Fibroblast of pulmonary artery (primary cell): ENCODE measurements around the gene JSRP1.

ENCODE experiments used
- DNase-seq: peaks from one replicate; pipeline ENCODE4 v3.0.0-alpha.2; 2010; ENCODE audit warnings: low read depth
- H3K4me3 ChIP-seq: replicated peaks from 2 replicates; pipeline ENCODE4 v1.5.1; 2011; ENCODE audit warnings: low read depth, mild to moderate bottlenecking, control low read depth, low read length, moderate library complexity
- TF ChIP-seq, protein P1 (sequence below): IDR thresholded peaks from 2 replicates; pipeline ENCODE4 v1.5.1; 2011; ENCODE audit warnings: mild to moderate bottlenecking, control low read depth, low read length, inconsistent platforms; ENCODE audit errors: missing control alignments

JSRP1 gene

GRCh38 chr19:2251106-2252054, 4.8 kb downstream of the JSRP1 start:
- no peak overlapping the region for H3K4me3 ChIP-seq
- DNase-seq: no peak
- TF ChIP-seq, protein P1, sequence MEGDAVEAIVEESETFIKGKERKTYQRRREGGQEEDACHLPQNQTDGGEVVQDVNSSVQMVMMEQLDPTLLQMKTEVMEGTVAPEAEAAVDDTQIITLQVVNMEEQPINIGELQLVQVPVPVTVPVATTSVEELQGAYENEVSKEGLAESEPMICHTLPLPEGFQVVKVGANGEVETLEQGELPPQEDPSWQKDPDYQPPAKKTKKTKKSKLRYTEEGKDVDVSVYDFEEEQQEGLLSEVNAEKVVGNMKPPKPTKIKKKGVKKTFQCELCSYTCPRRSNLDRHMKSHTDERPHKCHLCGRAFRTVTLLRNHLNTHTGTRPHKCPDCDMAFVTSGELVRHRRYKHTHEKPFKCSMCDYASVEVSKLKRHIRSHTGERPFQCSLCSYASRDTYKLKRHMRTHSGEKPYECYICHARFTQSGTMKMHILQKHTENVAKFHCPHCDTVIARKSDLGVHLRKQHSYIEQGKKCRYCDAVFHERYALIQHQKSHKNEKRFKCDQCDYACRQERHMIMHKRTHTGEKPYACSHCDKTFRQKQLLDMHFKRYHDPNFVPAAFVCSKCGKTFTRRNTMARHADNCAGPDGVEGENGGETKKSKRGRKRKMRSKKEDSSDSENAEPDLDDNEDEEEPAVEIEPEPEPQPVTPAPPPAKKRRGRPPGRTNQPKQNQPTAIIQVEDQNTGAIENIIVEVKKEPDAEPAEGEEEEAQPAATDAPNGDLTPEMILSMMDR: no peak

GRCh38 chr19:2250766-2251105, 5.5 kb downstream of the JSRP1 start:
- DNase-seq: no peak
- TF ChIP-seq, protein P1: no peak
- H3K4me3 ChIP-seq: no peak overlapping the region

- H3K4me3 ChIP-seq: no peak overlapping the region
- TF ChIP-seq, protein P1: no peak
- DNase-seq: no peak
These were observed 6.1 kb downstream of the JSRP1 start for GRCh38 chr19:2249880-2250765.

GRCh38 chr19:2249010-2249866, 7.0 kb downstream of the JSRP1 start, which contains the start of gene AMH:
Gene AMH (plus strand): TSS chr19:2249323. CDS start chr19:2249333, 10 bp downstream.
- no peak within 1 kb of the TSS for H3K4me3 ChIP-seq
- no peak for DNase-seq
- TF ChIP-seq, protein P1: no peak

- H3K4me3 ChIP-seq: no peak overlapping the region
- TF ChIP-seq, protein P1: no peak
- no peak for DNase-seq
These were observed 7.8 kb downstream of the JSRP1 start for GRCh38 chr19:2248136-2249009.
